K562 (cell line): ENCODE results near the gene TTC16. TPM values are rescaled to one million over a fixed set of nuclear protein-coding genes. Genes with fewer than 3 reads are reported as not detected.

Experiments used
- ATAC-seq: fragments of 200-7000 bp; cut with Tn5 transposase; 3 replicates; pipeline ENCODE4 v1.9.1; 2020; ENCODE audit warnings: moderate library complexity
- BruUV-seq: library from RNA; stranded (reverse); fragments of 400-500 nt; replicated peaks from 2 replicates; lab custom pipeline; 2021; lab: Mats Ljungman, UMichigan
- CTCF ChIA-PET: fragments of 300-600 bp; formaldehyde crosslinking; extraction: SDS; loops from one replicate; lab custom pipeline; 2021; ENCODE audit warnings: low intra/inter-chr PET ratio; lab: Yijun Ruan, JAX
- POLR2A ChIA-PET: fragments of 300-600, 350-650 bp; sonication (Branson Sonifier 250); formaldehyde crosslinking; extraction: SDS; loops from one replicate; lab custom pipeline; 2021; ENCODE audit warnings: antibody characterized with exemption, inconsistent platforms; lab: Yijun Ruan, JAX
- DNase-seq, 4 experiments: peaks; one replicate each; pipeline versions ENCODE4 v3.0.0 to v3.0.0-alpha.2; 2011 to 2018; ENCODE audit warnings: low spot score in 3 of 4, mixed read lengths in 3 of 4; ENCODE audit errors: extremely low read depth in 1 of 4
- FAIRE-seq: peaks from 2 replicates; lab custom pipeline; 2011; peaks lifted over from hg19 to GRCh38; lab: Jason Lieb, UNC
- H2AFZ ChIP-seq: 2 replicates; pipeline ENCODE4 v1.6.0; 2011; ENCODE audit warnings: low read depth, low read length, control low read depth, inconsistent platforms
- H3K27ac ChIP-seq: fragments of 200-600 bp; 3 replicates; pipeline ENCODE4 v1.8.0; 2011; ENCODE audit warnings: low read depth, mild to moderate bottlenecking, control low read depth, inconsistent platforms, low read length, moderate library complexity, mixed read lengths; ENCODE audit errors: extremely low read depth
- H3K27me3 ChIP-seq, 2 experiments: fragments of 300-600 bp in 1 of 2; 2 replicates in 1 of 2; 3 replicates in 1 of 2; pipeline versions ENCODE4 v1.6.0 to v1.8.0; 2011; ENCODE audit warnings: inconsistent platforms in 2 of 2, low read length in 2 of 2, mild to moderate bottlenecking in 1 of 2, mixed read lengths in 1 of 2, moderate library complexity in 1 of 2; ENCODE audit not compliant: control insufficient read depth in 2 of 2, insufficient read depth in 2 of 2
- H3K36me3 ChIP-seq: fragments of 300-600 bp; 3 replicates; pipeline ENCODE4 v1.8.0; 2011; ENCODE audit warnings: mild to moderate bottlenecking, low read length, inconsistent platforms; ENCODE audit not compliant: control insufficient read depth, insufficient read depth
- H3K4me1 ChIP-seq, 2 experiments: fragments of 200-600 bp in 1 of 2; replicated peaks in 1 of 2; 2 replicates in 1 of 2; 3 replicates in 1 of 2; pipeline versions ENCODE4 v1.5.1 to v1.8.0; 2011; ENCODE audit warnings: inconsistent platforms in 2 of 2, low read length in 2 of 2, mild to moderate bottlenecking in 1 of 2, mixed read lengths in 1 of 2, moderate library complexity in 1 of 2; ENCODE audit not compliant: control insufficient read depth in 2 of 2, insufficient read depth in 2 of 2
- H3K4me2 ChIP-seq: 2 replicates; pipeline ENCODE4 v1.6.1; 2011; ENCODE audit warnings: low read length, control low read depth, inconsistent platforms, mixed read lengths; ENCODE audit not compliant: insufficient read depth
- H3K4me3 ChIP-seq: fragments of 200-600 bp; sonication (generic), shearing (Covaris generic); 2 replicates; pipeline ENCODE4 v1.5.1; 2016; ENCODE audit warnings: control low read depth, inconsistent platforms
- H3K79me2 ChIP-seq: fragments of 200-600 bp; 3 replicates; pipeline ENCODE4 v1.8.0; 2011; ENCODE audit warnings: low read length, inconsistent platforms; ENCODE audit not compliant: control insufficient read depth, insufficient read depth
- H3K9ac ChIP-seq, 2 experiments: 2 replicates each; pipeline versions ENCODE4 v1.6.0 to v1.6.1; 2011; ENCODE audit warnings: low read depth in 2 of 2, low read length in 2 of 2, control low read depth in 1 of 2, inconsistent platforms in 1 of 2, mild to moderate bottlenecking in 1 of 2, mixed read lengths in 1 of 2; ENCODE audit not compliant: insufficient read depth in 1 of 2
- H3K9me1 ChIP-seq: one replicate; pipeline ENCODE4 v1.6.0; 2011; ENCODE audit warnings: inconsistent platforms, mild to moderate bottlenecking, low read length, moderate library complexity; ENCODE audit not compliant: control insufficient read depth, insufficient read depth
- H3K9me3 ChIP-seq: replicated peaks from 2 replicates; pipeline ENCODE4 v1.5.1; 2011; ENCODE audit warnings: low read depth, low read length, inconsistent platforms; ENCODE audit not compliant: control insufficient read depth, insufficient read depth
- H4K20me1 ChIP-seq: replicated peaks from 2 replicates; pipeline ENCODE4 v1.6.1; 2011; ENCODE audit warnings: low read length, inconsistent platforms, mixed read lengths; ENCODE audit not compliant: control insufficient read depth, insufficient read depth
- WGBS: fragments of 100-300 bp; shearing (Covaris generic); methylation state at CpG from one replicate; pipeline ENCODE4 v1.1.6; 2016; ENCODE audit warnings: low coverage, mixed read lengths; ENCODE audit not compliant: insufficient coverage; ENCODE audit errors: missing lambda C conversion rate; 5-methylcytosine and 5-hydroxymethylcytosine counted together
- in situ Hi-C: fragments of 300-500 bp; cut with MboI; formaldehyde crosslinking; loops from 4 replicates; pipeline ENCODE4 v1.15.0; 2018; ENCODE audit warnings: inconsistent platforms, mixed read lengths
- intact Hi-C: fragments of 100-400 bp; cut with micrococcal nuclease; formaldehyde crosslinking; loops from 2 replicates; pipeline ENCODE4 v1.14.2; 2022
- polyA plus RNA-seq, 8 experiments: library from polyadenylated mRNA; depleted of rRNA in 4 of 8; stranded (reverse) in 5 of 8; unstranded in 3 of 8; fragments of >200 nt; fragmentation: Nextera tagmentation in 2 of 8; fragmentation: Illumina TruSeq in 1 of 8; extraction: Ambion mirVana in 2 of 8; extraction: Trizol in 1 of 8; gene quantifications; 2 replicates each; pipeline versions ENCODE4 v1.2.1 to v1.2.3, GENCODE V29; 2011 to 2014; ENCODE audit warnings: inconsistent platforms in 1 of 8, missing spikeins in 1 of 8
- total RNA-seq, 7 experiments: library from RNA; depleted of rRNA in 6 of 7; stranded (reverse); fragments of >200 nt in 6 of 7; fragmentation: Illumina TruSeq in 2 of 7; extraction: Trizol in 2 of 7; gene quantifications; 2 replicates each; pipeline versions ENCODE4 v1.2.1 to v1.2.3, GENCODE V29; 2011 to 2021; ENCODE audit warnings: low replicate concordance in 1 of 7
- TF ChIP-seq, protein P1 (sequence below): fragments of 450-650 bp; IDR thresholded peaks from 2 replicates; pipeline ENCODE4 v1.6.1; 2016; ENCODE audit warnings: mild to moderate bottlenecking, moderate library complexity

The TTC16 gene
- total and polyA plus RNA-seq, 9 of the 15 experiments (the other 6 are each of a cell fraction or from before 2014, with no cell fraction given) = 0.11 TPM; not detected in 8

DNA sequence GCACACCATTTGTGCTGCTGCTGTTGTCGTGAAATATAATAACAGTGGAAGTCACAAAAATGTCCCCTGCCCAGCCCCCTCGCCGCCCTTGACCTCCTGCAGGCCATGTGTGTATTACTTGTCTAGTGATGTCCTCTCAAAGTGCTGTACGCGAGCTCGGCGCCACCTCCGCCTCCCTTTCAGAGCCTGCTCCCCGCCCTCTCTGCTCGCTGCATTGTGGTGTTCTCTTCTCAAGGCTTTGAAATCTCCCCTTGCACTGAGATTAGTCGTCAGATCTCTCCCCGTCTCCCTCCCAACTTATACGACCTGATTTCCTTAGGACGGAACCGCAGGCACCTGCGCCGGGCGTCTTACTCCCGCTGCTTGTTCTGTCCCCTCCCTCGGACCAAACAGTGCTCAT is 23.8 kb upstream of the TTC16 start:
- no peaks in the 10 kb centered on the region for H3K9me1 ChIP-seq
- CTCF ChIA-PET = no interaction called here
- FAIRE-seq = no peak
- H3K9me3 ChIP-seq = no peaks in the 10 kb centered on the region
- H3K4me3 ChIP-seq = no peak overlapping the region
- intact Hi-C loops = no loop called here
- POLR2A ChIA-PET = interaction anchor here (1.0 kb wide), 1 partner anchor 11 kb away, joined by 5 read pairs; no protein-coding TSS in a partner anchor
- no peak overlapping the region for H3K4me2 ChIP-seq
- no TSS peak for BruUV-seq
- in situ Hi-C loops = no loop called here
- H2AFZ ChIP-seq = no peak overlapping the region
- H4K20me1 ChIP-seq = no peaks in the 10 kb centered on the region
- no peak for ATAC-seq
- TF ChIP-seq, protein P1, sequence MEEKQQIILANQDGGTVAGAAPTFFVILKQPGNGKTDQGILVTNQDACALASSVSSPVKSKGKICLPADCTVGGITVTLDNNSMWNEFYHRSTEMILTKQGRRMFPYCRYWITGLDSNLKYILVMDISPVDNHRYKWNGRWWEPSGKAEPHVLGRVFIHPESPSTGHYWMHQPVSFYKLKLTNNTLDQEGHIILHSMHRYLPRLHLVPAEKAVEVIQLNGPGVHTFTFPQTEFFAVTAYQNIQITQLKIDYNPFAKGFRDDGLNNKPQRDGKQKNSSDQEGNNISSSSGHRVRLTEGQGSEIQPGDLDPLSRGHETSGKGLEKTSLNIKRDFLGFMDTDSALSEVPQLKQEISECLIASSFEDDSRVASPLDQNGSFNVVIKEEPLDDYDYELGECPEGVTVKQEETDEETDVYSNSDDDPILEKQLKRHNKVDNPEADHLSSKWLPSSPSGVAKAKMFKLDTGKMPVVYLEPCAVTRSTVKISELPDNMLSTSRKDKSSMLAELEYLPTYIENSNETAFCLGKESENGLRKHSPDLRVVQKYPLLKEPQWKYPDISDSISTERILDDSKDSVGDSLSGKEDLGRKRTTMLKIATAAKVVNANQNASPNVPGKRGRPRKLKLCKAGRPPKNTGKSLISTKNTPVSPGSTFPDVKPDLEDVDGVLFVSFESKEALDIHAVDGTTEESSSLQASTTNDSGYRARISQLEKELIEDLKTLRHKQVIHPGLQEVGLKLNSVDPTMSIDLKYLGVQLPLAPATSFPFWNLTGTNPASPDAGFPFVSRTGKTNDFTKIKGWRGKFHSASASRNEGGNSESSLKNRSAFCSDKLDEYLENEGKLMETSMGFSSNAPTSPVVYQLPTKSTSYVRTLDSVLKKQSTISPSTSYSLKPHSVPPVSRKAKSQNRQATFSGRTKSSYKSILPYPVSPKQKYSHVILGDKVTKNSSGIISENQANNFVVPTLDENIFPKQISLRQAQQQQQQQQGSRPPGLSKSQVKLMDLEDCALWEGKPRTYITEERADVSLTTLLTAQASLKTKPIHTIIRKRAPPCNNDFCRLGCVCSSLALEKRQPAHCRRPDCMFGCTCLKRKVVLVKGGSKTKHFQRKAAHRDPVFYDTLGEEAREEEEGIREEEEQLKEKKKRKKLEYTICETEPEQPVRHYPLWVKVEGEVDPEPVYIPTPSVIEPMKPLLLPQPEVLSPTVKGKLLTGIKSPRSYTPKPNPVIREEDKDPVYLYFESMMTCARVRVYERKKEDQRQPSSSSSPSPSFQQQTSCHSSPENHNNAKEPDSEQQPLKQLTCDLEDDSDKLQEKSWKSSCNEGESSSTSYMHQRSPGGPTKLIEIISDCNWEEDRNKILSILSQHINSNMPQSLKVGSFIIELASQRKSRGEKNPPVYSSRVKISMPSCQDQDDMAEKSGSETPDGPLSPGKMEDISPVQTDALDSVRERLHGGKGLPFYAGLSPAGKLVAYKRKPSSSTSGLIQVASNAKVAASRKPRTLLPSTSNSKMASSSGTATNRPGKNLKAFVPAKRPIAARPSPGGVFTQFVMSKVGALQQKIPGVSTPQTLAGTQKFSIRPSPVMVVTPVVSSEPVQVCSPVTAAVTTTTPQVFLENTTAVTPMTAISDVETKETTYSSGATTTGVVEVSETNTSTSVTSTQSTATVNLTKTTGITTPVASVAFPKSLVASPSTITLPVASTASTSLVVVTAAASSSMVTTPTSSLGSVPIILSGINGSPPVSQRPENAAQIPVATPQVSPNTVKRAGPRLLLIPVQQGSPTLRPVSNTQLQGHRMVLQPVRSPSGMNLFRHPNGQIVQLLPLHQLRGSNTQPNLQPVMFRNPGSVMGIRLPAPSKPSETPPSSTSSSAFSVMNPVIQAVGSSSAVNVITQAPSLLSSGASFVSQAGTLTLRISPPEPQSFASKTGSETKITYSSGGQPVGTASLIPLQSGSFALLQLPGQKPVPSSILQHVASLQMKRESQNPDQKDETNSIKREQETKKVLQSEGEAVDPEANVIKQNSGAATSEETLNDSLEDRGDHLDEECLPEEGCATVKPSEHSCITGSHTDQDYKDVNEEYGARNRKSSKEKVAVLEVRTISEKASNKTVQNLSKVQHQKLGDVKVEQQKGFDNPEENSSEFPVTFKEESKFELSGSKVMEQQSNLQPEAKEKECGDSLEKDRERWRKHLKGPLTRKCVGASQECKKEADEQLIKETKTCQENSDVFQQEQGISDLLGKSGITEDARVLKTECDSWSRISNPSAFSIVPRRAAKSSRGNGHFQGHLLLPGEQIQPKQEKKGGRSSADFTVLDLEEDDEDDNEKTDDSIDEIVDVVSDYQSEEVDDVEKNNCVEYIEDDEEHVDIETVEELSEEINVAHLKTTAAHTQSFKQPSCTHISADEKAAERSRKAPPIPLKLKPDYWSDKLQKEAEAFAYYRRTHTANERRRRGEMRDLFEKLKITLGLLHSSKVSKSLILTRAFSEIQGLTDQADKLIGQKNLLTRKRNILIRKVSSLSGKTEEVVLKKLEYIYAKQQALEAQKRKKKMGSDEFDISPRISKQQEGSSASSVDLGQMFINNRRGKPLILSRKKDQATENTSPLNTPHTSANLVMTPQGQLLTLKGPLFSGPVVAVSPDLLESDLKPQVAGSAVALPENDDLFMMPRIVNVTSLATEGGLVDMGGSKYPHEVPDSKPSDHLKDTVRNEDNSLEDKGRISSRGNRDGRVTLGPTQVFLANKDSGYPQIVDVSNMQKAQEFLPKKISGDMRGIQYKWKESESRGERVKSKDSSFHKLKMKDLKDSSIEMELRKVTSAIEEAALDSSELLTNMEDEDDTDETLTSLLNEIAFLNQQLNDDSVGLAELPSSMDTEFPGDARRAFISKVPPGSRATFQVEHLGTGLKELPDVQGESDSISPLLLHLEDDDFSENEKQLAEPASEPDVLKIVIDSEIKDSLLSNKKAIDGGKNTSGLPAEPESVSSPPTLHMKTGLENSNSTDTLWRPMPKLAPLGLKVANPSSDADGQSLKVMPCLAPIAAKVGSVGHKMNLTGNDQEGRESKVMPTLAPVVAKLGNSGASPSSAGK = no peak
- TF ChIP-seq, all 486 proteins: peak for 0
- peak overlapping the region in 1 of 2 experiments; percentile 50; a peak in 1 of 4 replicates for H3K9ac ChIP-seq
- H3K79me2 ChIP-seq = no peaks in the 10 kb centered on the region
- no peak for DNase-seq
- WGBS = 54% methylated on average over 11 of the region's 20 CpGs
- no peaks in the 10 kb centered on the region for H3K4me1 ChIP-seq
- H3K27ac ChIP-seq = no peak overlapping the region
- peaks cover 3% of the 10 kb centered on the region; the same call in 1 of the 3 replicates for H3K36me3 ChIP-seq
- H3K27me3 ChIP-seq = no peaks in the 10 kb centered on the region
